HEK293T (cell line): ENCODE results near the gene C4orf17.
"Not testable (repeated sequence)": the region's sequence is repeated elsewhere in the genome, so short reads cannot be mapped to it uniquely, and the experiment has no call there.

Source experiments
- CTCF ChIA-PET: fragments of 350-600 bp; formaldehyde crosslinking; extraction: SDS; loops from one replicate; lab custom pipeline; 2021; ENCODE audit warnings: antibody characterized with exemption, inconsistent platforms; lab: Yijun Ruan, JAX
- POLR2A ChIA-PET: fragments of 350-600 bp; formaldehyde crosslinking; extraction: SDS; loops from one replicate; lab custom pipeline; 2020; ENCODE audit warnings: antibody characterized with exemption, inconsistent platforms; lab: Yijun Ruan, JAX
- DNase-seq: peaks from one replicate; pipeline ENCODE4 v3.0.0; 2012; ENCODE audit warnings: mixed read lengths; ENCODE audit errors: extremely low spot score
- ARNT ChIP-seq: fragments of 450-650 bp; IDR thresholded peaks from 2 replicates; pipeline ENCODE4 v1.6.1; 2017; ENCODE audit warnings: mild to moderate bottlenecking
- BHLHE40 ChIP-seq: fragments of 450-650 bp; IDR thresholded peaks from 2 replicates; pipeline ENCODE4 v1.6.1; 2016; ENCODE audit warnings: mild to moderate bottlenecking, moderate library complexity, borderline replicate concordance
- CTBP1 ChIP-seq: fragments of 450-650 bp; IDR thresholded peaks from 2 replicates; pipeline ENCODE4 v1.6.1; 2016; ENCODE audit warnings: borderline replicate concordance
- ELF4 ChIP-seq: fragments of 450-650 bp; IDR thresholded peaks from 2 replicates; pipeline ENCODE4 v1.6.1; 2017; ENCODE audit warnings: antibody characterized with exemption
- FOXA1 ChIP-seq: fragments of 450-650 bp; IDR thresholded peaks from 2 replicates; pipeline ENCODE4 v1.6.1; 2016; ENCODE audit warnings: mild to moderate bottlenecking
- FOXK2 ChIP-seq: fragments of 450-650 bp; IDR thresholded peaks from 2 replicates; pipeline ENCODE4 v1.6.1; 2016; ENCODE audit warnings: mild to moderate bottlenecking
- FOXM1 ChIP-seq: fragments of 450-650 bp; IDR thresholded peaks from 2 replicates; pipeline ENCODE4 v1.6.1; 2017; ENCODE audit warnings: mild to moderate bottlenecking, borderline replicate concordance
- HDGF ChIP-seq: fragments of 450-650 bp; IDR thresholded peaks from 2 replicates; pipeline ENCODE4 v1.6.1; 2017; ENCODE audit warnings: antibody characterized with exemption, borderline replicate concordance
- L3MBTL2 ChIP-seq: fragments of 450-650 bp; conservative IDR thresholded peaks from 2 replicates; pipeline ENCODE4 v1.6.1; 2016; ENCODE audit warnings: mild to moderate bottlenecking
- LEF1 ChIP-seq: fragments of 450-650 bp; IDR thresholded peaks from 2 replicates; pipeline ENCODE4 v1.6.1; 2017; ENCODE audit warnings: mild to moderate bottlenecking, borderline replicate concordance
- NFRKB ChIP-seq: fragments of 450-650 bp; IDR thresholded peaks from 2 replicates; pipeline ENCODE4 v1.6.1; 2016; ENCODE audit warnings: mild to moderate bottlenecking, moderate library complexity
- PKNOX1 ChIP-seq: fragments of 450-650 bp; IDR thresholded peaks from 2 replicates; pipeline ENCODE4 v1.6.1; 2016
- SP1 ChIP-seq: fragments of 450-650 bp; IDR thresholded peaks from 2 replicates; pipeline ENCODE4 v1.6.1; 2017
- SUZ12 ChIP-seq: fragments of 450-650 bp; IDR thresholded peaks from 2 replicates; pipeline ENCODE4 v1.6.1; 2016; ENCODE audit warnings: mild to moderate bottlenecking
- TARDBP ChIP-seq: fragments of 450-650 bp; IDR thresholded peaks from 2 replicates; pipeline ENCODE4 v1.6.1; 2016
- ZNF384 ChIP-seq: fragments of 450-650 bp; IDR thresholded peaks from 2 replicates; pipeline ENCODE4 v1.6.1; 2016

Gene C4orf17

GRCh38 chr4:99471349-99471748 lies 39.5 kb upstream of the C4orf17 start:
- CTCF ChIA-PET: interaction anchor here (0.8 kb wide), 1 partner anchor 51 kb away, joined by 3 read pairs; no protein-coding TSS in a partner anchor
- DNase-seq: no peak
- POLR2A ChIA-PET: no interaction called here
- TF ChIP-seq TARDBP (no peak), PKNOX1 (no peak), L3MBTL2 (no peak), FOXK2 (no peak), ZNF384 (no peak)

- DNase-seq: no peak
- ChIA-PET CTCF (no interaction called here), POLR2A (no interaction called here)
- no peak for TF ChIP-seq BHLHE40
- no peak for TF ChIP-seq HDGF
- TF ChIP-seq SUZ12: no peak
- no peak for TF ChIP-seq TARDBP
- no peak for TF ChIP-seq FOXA1
- no peak for TF ChIP-seq ZNF384
Observed at GRCh38 chr4:99471896-99472295, 38.9 kb upstream of the C4orf17 start.

GRCh38 chr4:99473131-99473530 lies 37.7 kb upstream of the C4orf17 start:
- ChIA-PET CTCF (no interaction called here), POLR2A (no interaction called here)
- TF ChIP-seq NFRKB: no peak
- TF ChIP-seq ARNT: no peak
- no peak for TF ChIP-seq TARDBP
- no peak for TF ChIP-seq ELF4
- no peak for TF ChIP-seq FOXM1
- TF ChIP-seq SUZ12: no peak
- no peak for TF ChIP-seq BHLHE40
- TF ChIP-seq PKNOX1: no peak
- no peak for TF ChIP-seq FOXA1
- TF ChIP-seq SP1: no peak
- TF ChIP-seq FOXK2: no peak
- TF ChIP-seq CTBP1: no peak
- TF ChIP-seq L3MBTL2: no peak
- no peak for TF ChIP-seq HDGF
- no peak for DNase-seq

- CTCF ChIA-PET: no interaction called here
- DNase-seq: no peak
- TF ChIP-seq BHLHE40 (no peak), FOXK2 (no peak), SP1 (no peak), CTBP1 (no peak), SUZ12 (no peak), FOXM1 (no peak), NFRKB (no peak), L3MBTL2 (no peak), FOXA1 (no peak), ARNT (no peak), ELF4 (no peak), HDGF (no peak), ZNF384 (no peak), PKNOX1 (no peak), LEF1 (no peak), TARDBP (no peak)
- POLR2A ChIA-PET: no interaction called here
Observed at GRCh38 chr4:99483636-99484035, 27.2 kb upstream of the C4orf17 start.

GRCh38 chr4:99485212-99485611 lies 25.6 kb upstream of the C4orf17 start:
- ChIA-PET POLR2A (no interaction called here), CTCF (no interaction called here)
- DNase-seq: no peak
- TF ChIP-seq LEF1 (no peak), ZNF384 (no peak), L3MBTL2 (no peak), HDGF (no peak), ARNT (no peak)

- CTCF ChIA-PET, POLR2A ChIA-PET, DNase-seq: not testable (repeated sequence)
Observed at GRCh38 chr4:99486648-99487047, 24.2 kb upstream of the C4orf17 start.

- ChIA-PET POLR2A (no interaction called here), CTCF (no interaction called here)
- DNase-seq: no peak
- TF ChIP-seq NFRKB (no peak), LEF1 (no peak), SUZ12 (no peak), SP1 (no peak), CTBP1 (no peak), FOXA1 (no peak), ARNT (no peak), FOXK2 (no peak), TARDBP (no peak), HDGF (no peak)
Observed at GRCh38 chr4:99490286-99490685, 20.5 kb upstream of the C4orf17 start.
